A673 (cell line): ENCODE results near the gene ADGRG1. TPM values are rescaled to one million over a fixed set of nuclear protein-coding genes. Genes with fewer than 3 reads are reported as not detected.

Source experiments
- BruUV-seq: library from RNA; stranded (reverse); fragments of 400-500 nt; replicated peaks from 2 replicates; lab custom pipeline; 2021; lab: Mats Ljungman, UMichigan
- CTCF ChIA-PET: fragments of 300-600 bp; sonication (Branson Sonifier 250); formaldehyde crosslinking; loops from one replicate; lab custom pipeline; 2022; ENCODE audit warnings: antibody characterized with exemption; lab: Charles Lee
- POLR2A ChIA-PET: fragments of 300-600 bp; sonication (Branson Sonifier 250); formaldehyde crosslinking; loops from one replicate; lab custom pipeline; 2022; ENCODE audit warnings: antibody characterized with exemption; ENCODE audit not compliant: low non-redundant PET; lab: Charles Lee
- DNase-seq: peaks from one replicate; pipeline ENCODE4 v3.0.0-alpha.2; 2015; ENCODE audit warnings: low spot score
- H3K27ac ChIP-seq: fragments of 200-600 bp; sonication (generic); 2 replicates; pipeline ENCODE4 v1.5.1; 2016; ENCODE audit warnings: mixed run types, low read depth, mild to moderate bottlenecking, mixed read lengths, antibody characterized with exemption, low read length; ENCODE audit not compliant: poor library complexity, severe bottlenecking
- H3K27me3 ChIP-seq: fragments of 200-600 bp; sonication (generic); replicated peaks from 2 replicates; pipeline ENCODE4 v1.6.1; 2017; ENCODE audit warnings: mixed run types, low read depth, mild to moderate bottlenecking, mixed read lengths, antibody characterized with exemption, low read length; ENCODE audit not compliant: insufficient read depth, poor library complexity
- H3K36me3 ChIP-seq: fragments of 200-600 bp; sonication (generic); 2 replicates; pipeline ENCODE4 v1.6.1; 2016; ENCODE audit warnings: mixed run types, mild to moderate bottlenecking, mixed read lengths, antibody characterized with exemption, low read length; ENCODE audit not compliant: insufficient read depth, poor library complexity, severe bottlenecking
- H3K4me1 ChIP-seq: fragments of 200-600 bp; sonication (generic); 2 replicates; pipeline ENCODE4 v1.6.1; 2017; ENCODE audit warnings: mixed run types, mild to moderate bottlenecking, mixed read lengths, antibody characterized with exemption, low read length; ENCODE audit not compliant: insufficient read depth, poor library complexity, severe bottlenecking
- H3K4me3 ChIP-seq: fragments of 200-600 bp; sonication (generic); 2 replicates; pipeline ENCODE4 v1.5.1; 2016; ENCODE audit warnings: low read depth, mixed run types, mild to moderate bottlenecking, mixed read lengths, low read length; ENCODE audit not compliant: poor library complexity, severe bottlenecking
- H3K9me3 ChIP-seq: fragments of 200-600 bp; sonication (generic); 2 replicates; pipeline ENCODE4 v1.6.1; 2016; ENCODE audit warnings: mixed run types, low read depth, mild to moderate bottlenecking, mixed read lengths, antibody characterized with exemption, low read length; ENCODE audit not compliant: poor library complexity, severe bottlenecking
- EZH2 ChIP-seq: fragments of 200-600 bp; sonication (generic); IDR thresholded peaks from 2 replicates; pipeline ENCODE4 v1.6.1; 2017; ENCODE audit warnings: borderline replicate concordance, low read depth, mild to moderate bottlenecking, mixed read lengths, antibody characterized with exemption, low read length; ENCODE audit not compliant: poor library complexity, severe bottlenecking
- intact Hi-C: fragments of 100-400 bp; cut with micrococcal nuclease; formaldehyde crosslinking; loops from one replicate; pipeline ENCODE4 v1.10.0; 2022; ENCODE audit not compliant: unreplicated experiment
- total RNA-seq: library from RNA; stranded (reverse); gene quantifications from 2 replicates; pipeline ENCODE4 v1.2.3, GENCODE V29; 2021
- TF ChIP-seq, protein P1 (sequence below): fragments of 300-800, 200-600 bp; sonication (generic); conservative IDR thresholded peaks from 2 replicates; pipeline ENCODE4 v1.5.1; 2017; ENCODE audit warnings: low read depth, mild to moderate bottlenecking, antibody characterized with exemption, low read length, moderate library complexity, mixed read lengths

ADGRG1 gene
- total RNA-seq, 1 experiment from 2014 or later: 0.75 TPM

DNA sequence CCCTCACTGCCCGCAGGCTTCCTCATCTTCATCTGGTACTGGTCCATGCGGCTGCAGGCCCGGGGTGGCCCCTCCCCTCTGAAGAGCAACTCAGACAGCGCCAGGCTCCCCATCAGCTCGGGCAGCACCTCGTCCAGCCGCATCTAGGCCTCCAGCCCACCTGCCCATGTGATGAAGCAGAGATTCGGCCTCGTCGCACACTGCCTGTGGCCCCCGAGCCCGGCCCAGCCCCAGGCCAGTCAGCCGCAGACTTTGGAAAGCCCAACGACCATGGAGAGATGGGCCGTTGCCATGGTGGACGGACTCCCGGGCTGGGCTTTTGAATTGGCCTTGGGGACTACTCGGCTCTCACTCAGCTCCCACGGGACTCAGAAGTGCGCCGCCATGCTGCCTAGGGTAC, 35.0 kb downstream of the ADGRG1 start:
- DNase-seq: no peak
- BruUV-seq: no TSS peak
- intact Hi-C loops: no loop called here
- POLR2A ChIA-PET: no interaction called here
- H3K4me3 ChIP-seq: no peak overlapping the region
- no peaks in the 10 kb centered on the region for H3K36me3 ChIP-seq
- H3K9me3 ChIP-seq: no peaks in the 10 kb centered on the region
- TF ChIP-seq, protein P1, sequence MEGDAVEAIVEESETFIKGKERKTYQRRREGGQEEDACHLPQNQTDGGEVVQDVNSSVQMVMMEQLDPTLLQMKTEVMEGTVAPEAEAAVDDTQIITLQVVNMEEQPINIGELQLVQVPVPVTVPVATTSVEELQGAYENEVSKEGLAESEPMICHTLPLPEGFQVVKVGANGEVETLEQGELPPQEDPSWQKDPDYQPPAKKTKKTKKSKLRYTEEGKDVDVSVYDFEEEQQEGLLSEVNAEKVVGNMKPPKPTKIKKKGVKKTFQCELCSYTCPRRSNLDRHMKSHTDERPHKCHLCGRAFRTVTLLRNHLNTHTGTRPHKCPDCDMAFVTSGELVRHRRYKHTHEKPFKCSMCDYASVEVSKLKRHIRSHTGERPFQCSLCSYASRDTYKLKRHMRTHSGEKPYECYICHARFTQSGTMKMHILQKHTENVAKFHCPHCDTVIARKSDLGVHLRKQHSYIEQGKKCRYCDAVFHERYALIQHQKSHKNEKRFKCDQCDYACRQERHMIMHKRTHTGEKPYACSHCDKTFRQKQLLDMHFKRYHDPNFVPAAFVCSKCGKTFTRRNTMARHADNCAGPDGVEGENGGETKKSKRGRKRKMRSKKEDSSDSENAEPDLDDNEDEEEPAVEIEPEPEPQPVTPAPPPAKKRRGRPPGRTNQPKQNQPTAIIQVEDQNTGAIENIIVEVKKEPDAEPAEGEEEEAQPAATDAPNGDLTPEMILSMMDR: no peak
- no peak for TF ChIP-seq EZH2
- no peaks in the 10 kb centered on the region for H3K27me3 ChIP-seq
- no peak overlapping the region for H3K27ac ChIP-seq
- H3K4me1 ChIP-seq: no peaks in the 10 kb centered on the region
- CTCF ChIA-PET: no interaction called here

DNA sequence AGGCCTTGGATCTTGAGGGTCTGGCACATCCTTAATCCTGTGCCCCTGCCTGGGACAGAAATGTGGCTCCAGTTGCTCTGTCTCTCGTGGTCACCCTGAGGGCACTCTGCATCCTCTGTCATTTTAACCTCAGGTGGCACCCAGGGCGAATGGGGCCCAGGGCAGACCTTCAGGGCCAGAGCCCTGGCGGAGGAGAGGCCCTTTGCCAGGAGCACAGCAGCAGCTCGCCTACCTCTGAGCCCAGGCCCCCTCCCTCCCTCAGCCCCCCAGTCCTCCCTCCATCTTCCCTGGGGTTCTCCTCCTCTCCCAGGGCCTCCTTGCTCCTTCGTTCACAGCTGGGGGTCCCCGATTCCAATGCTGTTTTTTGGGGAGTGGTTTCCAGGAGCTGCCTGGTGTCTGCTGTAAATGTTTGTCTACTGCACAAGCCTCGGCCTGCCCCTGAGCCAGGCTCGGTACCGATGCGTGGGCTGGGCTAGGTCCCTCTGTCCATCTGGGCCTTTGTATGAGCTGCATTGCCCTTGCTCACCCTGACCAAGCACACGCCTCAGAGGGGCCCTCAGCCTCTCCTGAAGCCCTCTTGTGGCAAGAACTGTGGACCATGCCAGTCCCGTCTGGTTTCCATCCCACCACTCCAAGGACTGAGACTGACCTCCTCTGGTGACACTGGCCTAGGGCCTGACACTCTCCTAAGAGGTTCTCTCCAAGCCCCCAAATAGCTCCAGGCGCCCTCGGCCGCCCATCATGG, 35.7 kb downstream of the ADGRG1 start:
- TF ChIP-seq, protein P1: no peak
- no peak for DNase-seq
- H3K27ac ChIP-seq: no peak overlapping the region
- H3K4me1 ChIP-seq: no peaks in the 10 kb centered on the region
- no TSS peak for BruUV-seq
- POLR2A ChIA-PET: no interaction called here
- no peaks in the 10 kb centered on the region for H3K36me3 ChIP-seq
- no peaks in the 10 kb centered on the region for H3K27me3 ChIP-seq
- no peak overlapping the region for H3K4me3 ChIP-seq
- CTCF ChIA-PET: no interaction called here
- intact Hi-C loops: no loop called here
- H3K9me3 ChIP-seq: no peaks in the 10 kb centered on the region

DNA sequence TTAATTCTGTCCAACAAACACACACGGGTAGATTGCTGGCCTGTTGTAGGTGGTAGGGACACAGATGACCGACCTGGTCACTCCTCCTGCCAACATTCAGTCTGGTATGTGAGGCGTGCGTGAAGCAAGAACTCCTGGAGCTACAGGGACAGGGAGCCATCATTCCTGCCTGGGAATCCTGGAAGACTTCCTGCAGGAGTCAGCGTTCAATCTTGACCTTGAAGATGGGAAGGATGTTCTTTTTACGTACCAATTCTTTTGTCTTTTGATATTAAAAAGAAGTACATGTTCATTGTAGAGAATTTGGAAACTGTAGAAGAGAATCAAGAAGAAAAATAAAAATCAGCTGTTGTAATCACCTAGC, 36.2 kb downstream of the ADGRG1 start:
- POLR2A ChIA-PET: no interaction called here
- TF ChIP-seq, protein P1: no peak
- no peak for TF ChIP-seq EZH2
- no TSS peak for BruUV-seq
- no peak for DNase-seq
- Histone ChIP-seq H3K4me3 (no peak overlapping the region), H3K36me3 (no peaks in the 10 kb centered on the region), H3K27me3 (no peaks in the 10 kb centered on the region), H3K4me1 (no peaks in the 10 kb centered on the region), H3K27ac (no peak overlapping the region), H3K9me3 (no peaks in the 10 kb centered on the region)
- CTCF ChIA-PET: no interaction called here
- intact Hi-C loops: no loop called here
